Thymus (tissue), 11 donors: ENCODE measurements around the gene TBCC. TPM values are rescaled to one million over a fixed set of nuclear protein-coding genes. Genes with fewer than 3 reads are reported as not detected.
A peak's percentile ranks its signal among the peaks of the same experiment; 100 is the strongest.
"Not testable (repeated sequence)": the region's sequence is repeated elsewhere in the genome, so short reads cannot be mapped to it uniquely, and the experiment has no call there.

Experiments
- DNase-seq, 9 donors: peaks; one replicate each; pipeline ENCODE4 v3.0.0-alpha.2; 2013; ENCODE audit warnings: low spot score in 9 of 9, low read depth in 6 of 9, missing footprints in 1 of 9
- H3K27ac ChIP-seq, 2 donors: one replicate each; pipeline ENCODE4 v1.5.1; 2013; ENCODE audit warnings: control low read depth in 1 of 2, low read depth in 1 of 2, low read length in 1 of 2, mild to moderate bottlenecking in 1 of 2, moderate library complexity in 1 of 2
- H3K27me3 ChIP-seq, 2 donors: one replicate each; pipeline ENCODE4 v1.5.1; 2013; ENCODE audit warnings: low read length in 1 of 2; ENCODE audit not compliant: control insufficient read depth in 2 of 2, insufficient read depth in 1 of 2
- H3K36me3 ChIP-seq, 2 donors: one replicate each; pipeline ENCODE4 v1.5.1; 2013; ENCODE audit warnings: low read length in 1 of 2, mild to moderate bottlenecking in 1 of 2, moderate library complexity in 1 of 2; ENCODE audit not compliant: control insufficient read depth in 2 of 2, insufficient read depth in 2 of 2
- H3K4me1 ChIP-seq, 2 donors: one replicate each; pipeline ENCODE4 v1.5.1; 2013; ENCODE audit warnings: low read length in 2 of 2; ENCODE audit not compliant: control insufficient read depth in 2 of 2, insufficient read depth in 2 of 2
- H3K4me3 ChIP-seq, 2 donors: one replicate each; pipeline ENCODE4 v1.5.1; 2013; ENCODE audit warnings: low read length in 2 of 2, control low read depth in 1 of 2, mild to moderate bottlenecking in 1 of 2
- H3K9me3 ChIP-seq, 2 donors: one replicate each; pipeline ENCODE4 v1.5.1; 2013; ENCODE audit warnings: low read length in 1 of 2, mild to moderate bottlenecking in 1 of 2; ENCODE audit not compliant: control insufficient read depth in 2 of 2, insufficient read depth in 1 of 2
- WGBS: extraction: QIAGEN DNeasy Blood & Tissue Kit; methylation state at CpG from one replicate; pipeline ENCODE4 v1.1.7; 2013; 5-methylcytosine and 5-hydroxymethylcytosine counted together
- polyA plus RNA-seq: library from polyadenylated mRNA; stranded (reverse); fragments of 200-250 nt; gene quantifications from one replicate; pipeline ENCODE4 v1.2.3, GENCODE V29; 2013
- total RNA-seq: library from RNA; stranded (reverse); fragments of 120-200 nt; gene quantifications from one replicate; pipeline ENCODE4 v1.2.4, GENCODE V29; 2013
- donor health status: healthy.

Gene TBCC
- total and polyA plus RNA-seq, 2 donors, result 31.2 to 64.5 TPM

- no peaks in the 10 kb centered on the region for H3K36me3 ChIP-seq
- H3K27me3 ChIP-seq, result no peaks in the 10 kb centered on the region
- 62% methylated on average over 9 of the region's 9 CpGs for WGBS
- no peak overlapping the region for H3K27ac ChIP-seq
- peaks cover 0 to 9% of the 10 kb centered on the region in 2 donors for H3K9me3 ChIP-seq
- no peak overlapping the region for H3K4me3 ChIP-seq
- H3K4me1 ChIP-seq, result peaks cover 0 to 22% of the 10 kb centered on the region in 2 donors
- peak in 5 of 9 donors; percentile 19 to 57 (median 31) for DNase-seq
Observed at GRCh38 chr6:42710316-42710715, 35.6 kb downstream of the TBCC start.

DNA sequence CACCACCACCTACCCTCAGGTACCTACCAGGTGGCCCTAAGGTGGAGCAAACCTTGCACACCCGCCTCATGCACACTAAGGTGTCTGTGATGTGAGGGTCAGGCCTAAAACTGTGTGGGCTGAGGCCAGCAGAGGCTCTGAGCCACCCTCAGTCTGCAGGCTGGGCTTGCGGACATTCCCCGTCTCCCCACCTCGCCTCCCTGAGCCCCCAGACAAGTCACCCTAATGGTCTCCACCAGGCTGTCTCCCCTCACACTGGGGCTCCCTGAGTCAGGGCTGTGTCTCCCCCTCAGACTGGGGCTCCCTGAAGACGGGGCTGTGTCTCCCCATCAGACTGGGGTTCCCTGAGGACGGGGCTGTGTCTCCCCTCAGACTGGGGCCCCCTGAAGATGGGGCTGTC is 36.0 kb downstream of the TBCC start:
- WGBS, result 97% methylated on average over 6 of the region's 6 CpGs
- no peak for DNase-seq

DNA sequence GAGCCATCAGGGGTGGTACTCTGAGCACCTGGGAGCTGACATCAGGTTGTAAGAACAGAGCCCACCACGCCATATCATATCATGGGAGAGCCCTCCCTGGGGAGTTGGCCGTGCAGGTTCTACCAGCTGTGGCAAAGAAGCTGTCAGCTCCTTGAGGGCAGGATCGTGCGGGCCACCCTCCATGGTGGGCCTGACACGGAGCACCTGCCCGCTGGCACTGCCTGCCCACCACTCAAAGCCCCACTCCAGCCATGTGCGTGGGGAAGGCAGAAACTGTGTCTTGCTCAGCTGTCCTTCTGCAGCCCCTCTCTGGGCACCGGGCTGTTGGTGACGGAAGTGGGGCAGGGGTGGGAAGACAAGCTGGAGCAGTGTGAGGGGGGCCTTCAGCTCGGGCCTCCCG is 37.8 kb downstream of the TBCC start:
- H3K27me3 ChIP-seq, result no peaks in the 10 kb centered on the region
- no peaks in the 10 kb centered on the region for H3K36me3 ChIP-seq
- peaks cover 0 to 22% of the 10 kb centered on the region in 2 donors for H3K4me1 ChIP-seq
- H3K9me3 ChIP-seq, result peaks cover 0 to 9% of the 10 kb centered on the region in 2 donors
- no peak overlapping the region for H3K27ac ChIP-seq
- H3K4me3 ChIP-seq, result no peak overlapping the region
- WGBS, result 96% methylated on average over 11 of the region's 11 CpGs
- no peak for DNase-seq

More for the DNA sequence above, 36.0 kb downstream of the TBCC start:
- no peaks in the 10 kb centered on the region for H3K27me3 ChIP-seq
- no peaks in the 10 kb centered on the region for H3K36me3 ChIP-seq
- peaks cover 0 to 22% of the 10 kb centered on the region in 2 donors for H3K4me1 ChIP-seq
- no peak overlapping the region for H3K4me3 ChIP-seq
- no peak overlapping the region for H3K27ac ChIP-seq
- peaks cover 0 to 9% of the 10 kb centered on the region in 2 donors for H3K9me3 ChIP-seq

- no peak for DNase-seq
- H3K36me3 ChIP-seq, result no peaks in the 10 kb centered on the region
- H3K27ac ChIP-seq, result no peak overlapping the region
- H3K4me1 ChIP-seq, result peaks cover 0 to 22% of the 10 kb centered on the region in 2 donors
- H3K4me3 ChIP-seq, result no peak overlapping the region
- no peaks in the 10 kb centered on the region for H3K27me3 ChIP-seq
- 96% methylated on average over 7 of the region's 7 CpGs for WGBS
- peaks cover 0 to 9% of the 10 kb centered on the region in 2 donors for H3K9me3 ChIP-seq
Observed at GRCh38 chr6:42707595-42707994, 38.3 kb downstream of the TBCC start.

GRCh38 chr6:42704937-42705374 is 40.9 kb downstream of the TBCC start:
- no peaks in the 10 kb centered on the region for H3K9me3 ChIP-seq
- H3K36me3 ChIP-seq, result no peaks in the 10 kb centered on the region
- 95% methylated on average over 4 of the region's 4 CpGs for WGBS
- H3K27me3 ChIP-seq, result no peaks in the 10 kb centered on the region
- H3K27ac ChIP-seq, result no peak overlapping the region
- H3K4me3 ChIP-seq, result no peak overlapping the region
- DNase-seq, result no peak
- peaks cover 0 to 7% of the 10 kb centered on the region in 2 donors for H3K4me1 ChIP-seq

DNA sequence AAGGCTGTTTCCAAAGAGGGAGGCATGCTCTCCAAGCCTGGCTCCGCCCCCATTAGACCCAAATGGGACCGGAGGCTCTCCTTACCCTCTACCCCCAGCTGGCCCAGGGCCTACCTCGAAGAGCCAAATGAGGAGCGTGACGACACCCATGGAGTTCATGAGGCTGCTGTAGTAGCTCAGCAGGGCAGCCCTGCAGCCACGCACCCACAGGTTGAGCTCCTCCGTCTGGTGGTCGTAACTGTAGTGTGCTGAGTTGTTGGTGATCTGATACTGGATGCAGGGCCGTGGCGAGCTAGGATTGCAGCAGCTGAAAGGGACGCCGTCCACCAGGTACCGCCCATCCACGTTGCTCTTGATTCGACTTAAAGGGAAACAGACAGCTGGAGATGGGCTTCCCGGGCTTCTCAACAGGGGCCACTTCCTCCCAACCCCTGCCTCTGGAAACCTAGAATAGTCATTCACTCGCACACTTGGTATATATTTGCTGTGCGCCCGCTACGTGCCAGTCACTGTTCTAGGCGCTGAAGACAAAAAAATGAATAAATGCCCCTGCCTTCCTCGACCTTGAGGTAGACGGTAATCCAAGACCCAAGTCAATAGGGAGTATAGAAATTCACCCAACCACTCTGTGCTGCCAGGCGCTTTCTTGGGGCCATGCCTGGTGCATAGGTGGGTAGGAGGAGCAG is 41.5 kb downstream of the TBCC start:
- no peak for DNase-seq
- Histone ChIP-seq H3K4me3 (no peak overlapping the region), H3K9me3 (no peaks in the 10 kb centered on the region), H3K27ac (no peak overlapping the region), H3K36me3 (no peaks in the 10 kb centered on the region), H3K27me3 (no peaks in the 10 kb centered on the region), H3K4me1 (peaks cover 0 to 1% of the 10 kb centered on the region in 2 donors)
- 88% methylated on average over 24 of the region's 24 CpGs for WGBS

DNA sequence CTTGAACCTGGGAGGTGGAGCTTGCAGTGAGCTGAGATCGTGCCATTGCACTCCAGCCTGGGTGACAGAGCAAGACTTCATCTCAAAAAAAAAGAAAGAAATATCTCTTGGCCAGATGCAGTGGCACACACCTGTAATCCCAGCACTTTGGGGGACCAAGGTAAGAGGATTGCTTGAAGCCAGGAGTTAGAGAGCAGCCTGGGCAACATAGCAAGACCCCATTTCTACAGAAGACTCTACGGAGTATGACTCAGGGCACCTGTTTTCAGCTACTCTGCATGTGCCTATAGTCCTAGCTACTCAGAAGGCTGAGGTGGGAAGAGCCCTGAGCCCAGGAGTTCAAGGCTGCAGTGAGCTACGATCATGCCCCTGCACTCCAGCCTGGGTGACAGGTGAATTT is 43.1 kb downstream of the TBCC start:
- H3K27me3 ChIP-seq, H3K4me1 ChIP-seq, H3K4me3 ChIP-seq, DNase-seq, H3K9me3 ChIP-seq, H3K27ac ChIP-seq, H3K36me3 ChIP-seq: not testable (repeated sequence)
- 98% methylated on average over 3 of the region's 3 CpGs for WGBS

- 98% methylated on average over 2 of the region's 2 CpGs for WGBS
- no peak overlapping the region for H3K4me3 ChIP-seq
- H3K9me3 ChIP-seq, result no peaks in the 10 kb centered on the region
- H3K27me3 ChIP-seq, result no peaks in the 10 kb centered on the region
- H3K4me1 ChIP-seq, result no peaks in the 10 kb centered on the region
- DNase-seq, result no peak
- no peak overlapping the region for H3K27ac ChIP-seq
- H3K36me3 ChIP-seq, result no peaks in the 10 kb centered on the region
Observed at GRCh38 chr6:42702200-42702599, 43.7 kb downstream of the TBCC start.

DNA sequence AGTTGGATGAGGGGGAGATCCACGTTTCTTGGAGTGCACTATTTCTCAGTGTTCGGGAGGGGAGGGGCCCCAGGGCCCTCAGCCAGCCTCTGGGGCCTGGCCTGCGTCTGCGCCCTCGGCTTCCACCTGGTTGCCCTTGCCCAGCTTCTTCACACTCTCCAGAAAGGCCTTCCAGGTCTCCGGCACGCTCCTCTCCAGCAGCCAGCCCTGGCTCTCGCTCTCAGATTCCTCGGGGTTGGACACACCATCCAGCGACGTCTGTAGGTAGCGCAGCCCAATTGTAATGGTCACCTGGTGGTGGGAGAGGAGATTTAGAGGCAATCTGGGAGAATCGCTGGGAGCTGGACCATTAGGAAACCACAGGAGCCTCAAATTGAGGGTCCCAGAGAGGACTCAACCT is 47.7 kb downstream of the TBCC start:
- WGBS, result 92% methylated on average over 13 of the region's 13 CpGs
- DNase-seq, result no peak

More for the DNA sequence above, 47.7 kb downstream of the TBCC start:
- Histone ChIP-seq H3K4me3 (no peak overlapping the region), H3K27ac (no peak overlapping the region), H3K4me1 (peaks cover 0 to 6% of the 10 kb centered on the region in 2 donors), H3K36me3 (peaks cover 3 to 14% of the 10 kb centered on the region in 2 donors), H3K27me3 (no peaks in the 10 kb centered on the region), H3K9me3 (no peaks in the 10 kb centered on the region)
